Right lobe of liver (tissue), 4 donors: Measurements from ENCODE around the gene CHFR.

Experiments used
- CTCF ChIP-seq, 4 donors: fragments of 200-600 bp in 3 of 4; fragments of 450-650 bp in 1 of 4; IDR thresholded peaks; one replicate each; pipeline versions ENCODE4 v1.5.1 to v1.8.0; 2016 to 2022; ENCODE audit warnings: antibody characterized with exemption in 4 of 4, mild to moderate bottlenecking in 2 of 4
- POLR2A ChIP-seq: fragments of 450-650 bp; IDR thresholded peaks from one replicate; pipeline ENCODE4 v1.6.1; 2017; ENCODE audit warnings: antibody characterized with exemption, mild to moderate bottlenecking
- donor health status: DM: no; HTN: no; CAD: no.
- donor health status: DM: no; HTN: no; CAD: no.
- donor health status: DM: no; HTN: yes; CAD: no.

DNA sequence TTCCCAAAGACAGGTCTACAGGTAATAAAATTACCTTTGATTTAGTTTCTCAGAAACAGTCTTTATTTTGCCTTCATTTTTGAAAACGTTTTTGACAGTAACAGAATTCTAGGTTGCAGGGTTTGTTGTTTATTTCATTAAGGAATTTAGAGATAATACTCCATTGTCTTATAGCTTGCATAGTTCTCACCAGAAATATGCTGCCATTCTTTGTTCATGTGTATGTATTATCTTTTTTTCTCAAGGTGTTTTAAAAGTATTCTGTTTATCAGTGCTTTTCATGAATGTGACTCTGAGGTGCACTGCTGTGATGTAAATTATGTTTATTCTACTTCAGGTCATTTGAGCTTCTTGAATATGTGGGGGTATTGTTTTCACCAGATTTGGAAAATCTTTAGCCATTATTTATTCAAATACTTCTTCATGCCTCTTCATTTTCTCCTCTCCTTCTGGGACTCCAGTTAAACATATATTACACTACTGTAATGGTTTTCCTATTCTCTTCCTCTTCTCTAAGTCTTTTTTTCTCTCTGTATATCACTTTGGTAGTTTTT, 36.0 kb upstream of the CHFR start:
- no peak for TF ChIP-seq CTCF (IDR thresholded peaks at IDR 0.05)
- no peak for TF ChIP-seq POLR2A
